H7 (cell line): ENCODE measurements around the gene NPLOC4. TPM values are rescaled to one million over a fixed set of nuclear protein-coding genes. Genes with fewer than 3 reads are reported as not detected.

ENCODE experiments used
- DNase-seq: peaks from one replicate; pipeline ENCODE4 v3.0.0; 2012
- H3K27me3 ChIP-seq: 2 replicates; pipeline ENCODE4 v1.6.0; 2011; ENCODE audit warnings: mild to moderate bottlenecking, low read length; ENCODE audit not compliant: control insufficient read depth, insufficient read depth
- H3K36me3 ChIP-seq: replicated peaks from 2 replicates; pipeline ENCODE4 v1.5.1; 2011; ENCODE audit warnings: low read length; ENCODE audit not compliant: control insufficient read depth, insufficient read depth
- H3K4me3 ChIP-seq: 2 replicates; pipeline ENCODE4 v1.5.1; 2011; ENCODE audit warnings: low read depth, mild to moderate bottlenecking, control low read depth, low read length, moderate library complexity; ENCODE audit not compliant: insufficient read depth
- total RNA-seq: library from RNA; depleted of rRNA; stranded (reverse); fragments of >200 nt; shearing (Covaris generic); gene quantifications from 2 replicates; pipeline ENCODE4 v1.2.3, GENCODE V29; 2014

The NPLOC4 gene
- total RNA-seq, 1 experiment from 2014 or later, result 64.5 TPM

DNA sequence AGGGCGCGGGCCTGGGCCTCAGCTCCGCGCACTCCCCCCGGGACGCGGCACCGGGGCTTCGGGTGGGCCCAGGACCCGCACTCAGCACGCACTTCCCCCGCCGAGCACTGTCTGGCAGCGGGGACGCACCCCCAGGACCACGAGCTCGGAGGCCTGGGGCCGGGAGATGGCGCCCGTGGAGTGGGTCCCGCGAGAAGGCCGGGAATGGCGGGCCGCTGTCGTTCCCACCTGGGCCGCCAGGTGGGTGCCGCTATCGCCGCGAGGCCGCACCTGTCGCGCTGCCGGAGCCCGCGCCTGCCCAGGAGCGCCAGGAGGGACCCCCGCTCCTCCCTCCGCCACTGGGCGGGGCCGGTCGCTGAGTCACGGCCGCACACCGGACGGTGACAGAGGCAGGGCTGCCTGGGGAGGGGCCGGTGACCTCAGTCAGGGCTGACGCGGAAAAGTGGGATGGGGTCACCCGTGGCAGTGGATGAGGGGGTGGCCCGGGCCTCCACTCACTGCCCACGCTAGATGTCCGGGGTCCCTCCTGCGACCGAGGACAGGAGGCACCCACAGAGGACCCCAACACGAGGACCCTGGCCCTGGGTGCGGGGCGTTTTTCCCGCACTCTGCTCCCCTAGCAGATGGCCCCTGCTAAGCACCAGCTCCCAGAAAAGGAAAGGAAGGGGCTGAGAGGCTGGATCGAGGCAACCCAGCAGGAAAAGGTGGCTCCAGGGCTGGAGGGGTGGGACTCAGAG is 117.5 kb downstream of the NPLOC4 start:
- Histone ChIP-seq H3K36me3 (peaks cover 1% of the 10 kb centered on the region; the same call in 1 of the 2 replicates), H3K4me3 (peak overlapping the region; percentile 52), H3K27me3 (peaks cover 18% of the 10 kb centered on the region)
- DNase-seq, result peak; percentile 93

DNA sequence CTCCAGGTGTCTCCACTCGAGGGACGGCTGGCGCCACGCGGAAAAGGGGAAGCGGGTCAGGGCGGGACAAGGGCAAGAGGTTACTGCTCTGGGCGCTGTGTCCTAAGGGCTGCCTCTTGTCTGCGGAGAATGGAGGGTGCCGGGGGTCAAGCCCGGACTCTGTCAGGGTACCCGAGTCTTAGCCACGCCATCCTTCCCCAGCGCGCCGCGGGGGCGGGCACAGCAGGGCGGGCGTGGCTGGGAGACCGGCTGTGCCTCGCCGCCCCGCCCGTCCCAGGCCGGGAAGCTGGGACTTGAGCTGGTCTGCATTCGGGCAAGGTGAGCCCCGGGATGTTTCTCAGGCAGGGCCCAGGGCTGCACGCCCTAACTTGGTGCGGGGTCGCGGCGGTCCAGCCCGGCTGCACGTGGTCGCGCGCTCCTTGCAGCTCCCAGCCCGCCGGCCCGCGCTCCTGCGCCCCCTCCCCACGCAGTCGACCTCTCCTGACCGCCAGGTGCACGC is 118.1 kb downstream of the NPLOC4 start:
- Histone ChIP-seq H3K27me3 (peaks cover 18% of the 10 kb centered on the region), H3K4me3 (peak overlapping the region; percentile 52), H3K36me3 (peaks cover 1% of the 10 kb centered on the region; the same call in 1 of the 2 replicates)
- peak; percentile 88 for DNase-seq

DNA sequence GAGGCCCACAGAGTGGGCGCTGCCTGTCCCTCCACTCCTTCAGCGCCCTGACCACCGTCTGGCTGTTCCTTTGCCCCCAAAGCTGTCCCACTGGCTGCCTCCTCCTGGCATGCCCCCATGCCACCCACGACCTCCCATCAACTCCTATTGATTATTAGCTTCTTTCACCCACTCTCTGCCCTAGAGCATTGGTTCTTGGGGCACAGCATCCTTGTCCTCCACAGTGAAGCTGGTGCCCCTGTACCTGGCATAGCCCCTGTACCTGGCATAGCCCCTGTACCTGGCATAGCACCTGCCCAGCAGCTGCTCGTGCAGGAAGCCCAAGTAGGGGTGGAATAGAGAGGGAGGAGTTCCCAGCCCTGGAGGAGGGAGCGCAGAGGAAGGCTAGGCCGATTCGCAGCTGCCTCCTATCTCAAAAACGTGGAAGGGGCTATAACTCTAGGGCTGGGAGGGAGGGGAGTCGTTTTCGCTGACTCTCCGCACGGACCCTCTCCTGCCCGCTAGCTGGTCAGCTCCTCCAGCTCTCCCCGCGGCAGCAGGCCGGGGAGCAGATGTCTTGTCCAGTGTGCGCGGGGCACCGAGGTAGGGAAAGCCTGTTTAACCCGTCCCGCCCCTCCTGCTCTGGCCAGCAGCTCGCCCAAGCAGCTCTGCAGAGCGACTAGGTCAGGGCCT is 118.7 kb downstream of the NPLOC4 start:
- H3K36me3 ChIP-seq, result peaks cover 1% of the 10 kb centered on the region; the same call in 1 of the 2 replicates
- DNase-seq, result peak; percentile 81
- peaks cover 18% of the 10 kb centered on the region for H3K27me3 ChIP-seq
- peak overlapping the region; percentile 52 for H3K4me3 ChIP-seq

DNA sequence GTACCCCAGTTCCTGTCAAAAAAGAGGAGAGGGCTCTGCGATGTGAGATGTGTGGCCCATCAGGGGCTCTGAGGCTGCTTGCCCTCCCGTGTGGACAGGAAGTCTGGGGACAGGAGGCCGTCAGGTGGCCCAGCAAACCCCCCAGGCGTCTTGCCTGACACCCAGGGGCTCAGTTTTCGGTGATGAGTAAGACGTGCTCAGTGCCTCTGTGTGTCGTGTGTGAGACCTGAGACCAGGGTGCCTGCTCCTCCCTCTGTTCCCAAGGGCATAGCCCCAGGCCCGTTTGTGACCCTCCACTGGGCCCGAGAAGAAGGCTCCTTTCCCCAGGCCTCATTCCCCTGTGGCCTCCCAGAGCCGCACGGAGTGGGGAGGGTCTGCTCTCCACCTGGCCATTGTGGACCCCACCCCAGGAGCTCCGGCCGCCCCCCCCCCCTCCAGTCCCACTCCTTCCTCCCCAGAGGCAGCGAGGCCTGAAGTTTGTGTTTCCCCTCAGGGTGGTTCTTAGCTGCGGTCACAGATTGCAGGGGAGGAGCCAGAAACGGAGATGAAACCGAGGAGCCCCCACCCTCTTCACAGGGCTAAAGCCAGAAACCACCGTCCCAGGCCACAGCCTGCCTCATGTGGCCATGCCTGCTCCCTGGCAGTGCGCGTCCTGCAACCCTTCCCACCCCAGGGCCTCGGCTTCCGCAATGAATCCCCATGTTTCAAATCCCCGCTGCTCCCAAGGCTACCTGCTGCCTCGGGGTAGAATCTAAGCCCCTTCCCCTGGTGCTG is 119.4 kb downstream of the NPLOC4 start:
- Histone ChIP-seq H3K4me3 (no peak overlapping the region; the same call in 1 of the 2 replicates), H3K36me3 (peaks cover 1% of the 10 kb centered on the region; the same call in 1 of the 2 replicates), H3K27me3 (peaks cover 18% of the 10 kb centered on the region)
- DNase-seq, result peak; percentile 80

DNA sequence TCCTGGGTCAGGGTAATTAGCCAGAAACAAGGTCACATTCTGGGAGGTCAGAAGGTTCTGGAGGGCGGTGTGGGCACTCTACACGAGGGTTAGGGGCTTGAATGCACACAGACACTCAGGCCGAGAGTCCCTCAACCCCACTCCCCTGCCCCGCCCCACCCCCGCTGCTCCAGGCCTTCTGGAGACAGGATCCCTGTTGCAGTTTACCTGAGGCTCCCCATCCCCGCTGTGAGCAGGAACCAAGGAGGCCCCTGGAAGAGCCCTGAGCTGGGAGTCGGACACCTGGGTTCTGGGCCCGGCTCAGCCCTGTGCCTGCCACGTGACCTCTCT is 119.9 kb downstream of the NPLOC4 start:
- H3K36me3 ChIP-seq, result peaks cover 3% of the 10 kb centered on the region
- DNase-seq, result no peak
- no peak overlapping the region for H3K4me3 ChIP-seq
- H3K27me3 ChIP-seq, result peaks cover 18% of the 10 kb centered on the region

DNA sequence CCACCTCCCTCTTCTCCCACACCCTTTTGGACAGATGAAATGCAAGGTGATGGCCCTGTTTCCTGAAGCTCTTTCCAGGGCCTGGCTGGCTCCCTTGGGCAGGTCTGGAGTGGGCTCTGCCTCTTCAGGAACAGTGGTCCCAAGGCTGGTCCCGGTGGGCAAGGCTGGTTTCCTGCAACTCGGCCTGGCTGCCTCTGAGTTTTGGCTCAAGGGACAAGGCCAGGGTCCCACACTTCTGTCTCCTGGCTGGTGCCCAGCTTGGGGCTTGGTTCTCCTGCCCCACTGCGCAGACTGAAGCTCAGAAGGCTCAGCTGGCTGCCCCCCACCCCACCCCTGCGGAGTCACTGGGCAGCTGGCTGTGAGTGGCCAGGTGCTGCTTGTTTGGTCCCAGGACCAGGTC is 120.5 kb downstream of the NPLOC4 start:
- Histone ChIP-seq H3K4me3 (0 out of 2 replicates have a peak overlapping the region, but pooled peaks have one; percentile 81), H3K36me3 (peaks cover 8% of the 10 kb centered on the region), H3K27me3 (peaks cover 18% of the 10 kb centered on the region)
- DNase-seq, result no peak

DNA sequence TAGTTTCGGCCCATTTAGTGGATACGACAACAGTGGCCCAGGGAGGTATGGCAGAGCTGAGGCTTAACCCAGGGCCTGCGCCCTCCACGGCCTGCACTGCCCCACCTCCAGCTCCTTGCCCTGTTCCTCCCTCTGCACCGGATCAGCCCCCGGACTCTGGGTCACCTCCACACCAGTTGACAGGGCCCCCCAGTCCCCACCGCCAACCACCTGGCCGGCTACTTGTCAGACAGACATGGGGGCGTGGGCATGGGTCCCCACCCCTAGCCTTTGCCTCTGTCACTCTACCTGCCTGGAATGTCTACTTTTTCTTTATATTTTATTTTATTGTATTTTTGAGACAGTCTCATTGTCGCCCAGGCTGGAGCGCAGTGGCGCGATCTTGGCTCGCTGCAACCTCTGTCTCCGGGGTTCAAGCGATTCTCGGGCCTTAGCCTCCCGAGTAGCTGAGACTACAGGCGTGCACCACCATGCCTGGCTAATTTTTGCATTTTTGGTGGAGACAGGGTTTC is 121.3 kb downstream of the NPLOC4 start:
- Histone ChIP-seq H3K4me3 (peak overlapping the region; percentile 81), H3K27me3 (peaks cover 18% of the 10 kb centered on the region), H3K36me3 (peaks cover 17% of the 10 kb centered on the region)
- DNase-seq, result peak; percentile 65

DNA sequence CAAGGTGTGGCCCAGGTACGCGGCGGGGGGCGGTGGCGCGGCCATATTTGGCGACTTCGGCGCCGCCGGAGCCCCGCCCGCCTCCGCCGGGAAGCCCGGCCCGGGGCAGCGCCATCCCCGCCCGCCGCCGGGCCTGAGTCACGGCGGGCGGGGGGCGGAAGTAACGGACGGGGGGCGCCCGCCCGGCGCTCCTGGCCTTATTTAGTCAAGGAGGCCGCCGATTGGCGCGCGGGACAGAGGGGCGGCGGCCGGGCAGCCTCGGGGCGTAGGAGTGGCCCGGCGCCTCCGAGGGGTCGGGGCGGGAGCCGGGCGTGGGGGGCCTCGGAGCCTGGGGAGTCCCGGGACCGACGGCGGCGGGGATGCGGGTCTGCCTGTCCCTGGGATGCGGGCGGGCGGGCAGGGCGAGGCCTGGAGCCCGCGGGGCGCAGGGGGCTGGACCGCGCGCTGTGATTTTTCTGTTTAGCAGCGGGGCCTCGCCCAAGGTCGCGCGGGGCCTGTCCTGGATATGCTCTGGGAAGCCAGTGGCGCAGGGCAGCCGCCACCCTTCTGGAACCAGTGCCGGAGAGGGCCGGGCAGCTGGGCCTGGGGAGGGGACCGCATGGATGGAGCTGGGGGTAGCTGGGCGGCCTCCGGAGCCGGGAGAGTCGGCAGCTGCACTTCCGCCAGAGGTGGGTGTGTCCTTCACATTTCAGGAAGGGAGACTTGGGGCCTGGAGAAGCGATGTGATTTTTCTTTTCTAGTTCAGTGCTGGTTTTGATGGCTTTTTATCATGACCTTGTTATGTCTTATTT is 122.0 kb downstream of the NPLOC4 start:
- Histone ChIP-seq H3K4me3 (peak overlapping the region; percentile 81), H3K27me3 (peaks cover 13% of the 10 kb centered on the region), H3K36me3 (peaks cover 23% of the 10 kb centered on the region)
- peak; percentile 94 for DNase-seq

DNA sequence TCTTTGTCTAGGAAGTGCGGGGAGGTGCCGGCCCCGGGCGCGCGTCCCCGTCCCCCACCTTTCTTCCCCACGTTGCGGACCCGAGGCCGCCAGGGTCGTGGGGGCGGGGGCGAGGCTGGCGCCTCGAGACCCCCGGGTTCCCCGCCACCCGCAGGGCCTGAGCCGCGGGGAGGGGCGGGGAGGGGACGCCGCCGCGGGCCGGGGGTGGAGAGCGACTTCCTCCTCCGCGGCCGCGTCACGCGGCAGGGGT is 122.5 kb downstream of the NPLOC4 start:
- H3K27me3 ChIP-seq, result peaks cover 8% of the 10 kb centered on the region
- peak; percentile 89 for DNase-seq
- peak overlapping the region; percentile 81 for H3K4me3 ChIP-seq
- peaks cover 25% of the 10 kb centered on the region for H3K36me3 ChIP-seq

DNA sequence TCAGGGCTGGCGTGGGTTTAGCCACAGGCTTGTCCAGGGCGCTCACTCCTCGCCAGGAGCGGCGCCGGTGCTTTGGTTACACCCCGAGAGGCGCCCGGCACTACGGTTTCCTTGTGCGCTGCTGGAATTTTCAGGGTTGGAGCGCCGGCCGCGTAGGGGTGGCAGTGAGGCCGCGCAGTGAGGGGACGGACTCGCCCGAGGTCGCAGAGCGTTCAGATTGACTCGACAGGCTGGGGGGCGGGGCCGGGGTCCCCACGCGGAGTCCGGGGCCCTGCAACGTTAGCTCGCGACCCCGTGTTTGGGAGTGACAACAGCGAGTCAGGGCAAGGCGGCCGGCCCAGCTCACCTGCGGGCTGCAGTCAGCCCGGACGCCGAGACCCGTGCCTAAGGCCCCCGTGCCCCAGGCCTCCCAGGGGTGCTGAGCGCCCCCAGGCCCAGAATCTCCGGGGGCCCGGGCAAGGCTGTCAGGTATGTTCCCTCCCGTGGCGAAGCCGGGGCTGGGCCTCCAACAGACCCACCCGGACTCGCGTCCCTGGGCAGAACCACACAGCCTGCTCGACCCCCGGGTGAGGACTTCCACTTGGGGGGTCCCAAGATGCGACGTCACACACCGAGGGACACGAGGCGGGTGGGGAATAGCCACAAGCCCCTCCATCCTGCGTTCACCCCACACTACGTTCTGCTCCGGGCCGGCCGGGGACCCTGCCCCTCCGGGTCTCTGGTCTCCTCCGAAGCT is 123.0 kb downstream of the NPLOC4 start:
- peak overlapping the region; percentile 81 for H3K4me3 ChIP-seq
- peak; percentile 88 for DNase-seq
- H3K36me3 ChIP-seq, result peaks cover 25% of the 10 kb centered on the region
- peaks cover 3% of the 10 kb centered on the region for H3K27me3 ChIP-seq

DNA sequence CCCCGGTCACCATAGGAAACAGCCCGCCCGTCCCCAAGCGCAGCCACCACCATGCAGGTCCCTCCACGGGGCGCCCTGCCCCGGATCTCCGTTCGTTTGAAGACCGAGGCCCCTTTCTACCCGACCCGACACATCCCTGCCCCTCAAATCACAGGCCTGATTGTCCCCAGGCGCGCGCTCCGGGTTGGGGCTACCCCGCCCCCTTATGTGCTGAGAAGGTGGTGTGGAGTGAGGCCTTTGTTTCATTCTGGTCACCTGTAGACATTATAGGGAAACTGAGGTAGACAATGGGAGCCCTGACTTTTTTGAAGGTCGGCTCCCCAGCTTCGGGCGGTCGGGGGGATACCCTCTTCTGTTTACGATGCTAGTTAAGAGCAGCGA is 123.5 kb downstream of the NPLOC4 start:
- peak overlapping the region; percentile 81 for H3K4me3 ChIP-seq
- peaks cover 25% of the 10 kb centered on the region for H3K36me3 ChIP-seq
- H3K27me3 ChIP-seq, result no peaks in the 10 kb centered on the region
- DNase-seq, result peak; percentile 92

DNA sequence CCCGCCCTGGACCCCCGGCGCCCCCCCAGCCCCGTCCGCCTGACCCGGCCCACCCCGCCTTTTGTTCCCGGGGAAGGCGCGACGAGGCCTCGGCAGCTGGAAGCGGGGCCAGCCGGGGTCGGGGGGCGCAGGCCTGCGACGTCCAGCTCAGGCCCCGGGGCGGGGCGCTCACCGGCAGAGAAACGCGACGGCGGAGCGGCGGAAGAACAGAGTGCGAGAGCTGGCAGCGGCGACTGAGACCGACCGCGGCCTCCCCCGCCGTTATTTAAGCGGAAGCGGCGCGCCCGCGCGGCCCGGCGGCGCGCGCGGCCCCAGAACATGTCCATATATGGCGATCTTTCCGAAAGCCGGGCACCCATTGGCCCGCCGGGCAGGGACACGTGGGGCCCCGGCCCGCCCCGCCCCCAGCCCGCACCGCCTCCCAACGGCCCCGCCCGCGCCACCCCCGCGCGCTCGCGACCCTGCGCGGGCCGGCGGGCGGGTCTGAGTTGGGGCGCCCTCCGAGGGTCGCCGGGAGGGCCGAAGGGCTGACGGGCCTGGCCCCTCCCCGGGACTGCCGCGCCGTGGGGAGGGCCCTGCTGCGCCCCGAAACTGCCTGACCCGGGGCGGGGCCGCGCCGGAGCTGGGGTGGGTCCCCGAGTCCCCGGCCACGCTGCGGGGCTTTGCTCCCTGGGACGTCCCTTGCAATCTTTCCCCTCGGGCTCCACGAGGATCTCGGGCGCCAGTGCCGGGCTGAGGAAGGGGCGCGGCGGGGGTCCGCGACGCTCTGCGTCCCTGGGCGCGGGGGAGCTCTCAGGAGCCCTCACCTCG is 124.1 kb downstream of the NPLOC4 start, which contains the start of gene ACTG1:
Gene ACTG1, minus strand, starts transcription at position 238 of the 810 bp plus-strand sequence. CDS start 445 bp downstream, outside the sequence.
- Histone ChIP-seq H3K4me3 (peak within 1 kb of the TSS; percentile 99), H3K27me3 (no peaks in the 10 kb centered on the region)

More for the DNA sequence above, 124.1 kb downstream of the NPLOC4 start, which contains the start of gene ACTG1:
- DNase-seq, result peak; percentile 99
- peaks cover 25% of the 10 kb centered on the region for H3K36me3 ChIP-seq
